Adrenal gland (tissue), 5 donors: ENCODE data around the gene WWP2.

Experiments used
- POLR2A ChIP-seq, 2 donors: fragments of 450-650 bp; IDR thresholded peaks; one replicate each; pipeline ENCODE4 v1.6.1; 2017; ENCODE audit warnings: antibody characterized with exemption in 2 of 2, mild to moderate bottlenecking in 2 of 2, moderate library complexity in 1 of 2
- TF ChIP-seq, protein P1 (sequence below), 6 experiments: fragments of 450-650 bp in 4 of 6; fragments of 200-600 bp in 2 of 6; sonication (generic) in 1 of 6; IDR thresholded peaks; 1 replicate in 5 of 6; 2 replicates in 1 of 6; pipeline versions ENCODE4 v1.5.1 to v1.8.0; 2016 to 2021; ENCODE audit warnings: antibody characterized with exemption in 6 of 6, mild to moderate bottlenecking in 2 of 6, moderate library complexity in 1 of 6
- donor health status: DM: no; HTN: no; CAD: no.

GRCh38 chr16:69839240-69839688 lies 77.1 kb downstream of the WWP2 start:
- no peak for TF ChIP-seq POLR2A (IDR thresholded peaks at IDR 0.05)
- TF ChIP-seq, protein P1, sequence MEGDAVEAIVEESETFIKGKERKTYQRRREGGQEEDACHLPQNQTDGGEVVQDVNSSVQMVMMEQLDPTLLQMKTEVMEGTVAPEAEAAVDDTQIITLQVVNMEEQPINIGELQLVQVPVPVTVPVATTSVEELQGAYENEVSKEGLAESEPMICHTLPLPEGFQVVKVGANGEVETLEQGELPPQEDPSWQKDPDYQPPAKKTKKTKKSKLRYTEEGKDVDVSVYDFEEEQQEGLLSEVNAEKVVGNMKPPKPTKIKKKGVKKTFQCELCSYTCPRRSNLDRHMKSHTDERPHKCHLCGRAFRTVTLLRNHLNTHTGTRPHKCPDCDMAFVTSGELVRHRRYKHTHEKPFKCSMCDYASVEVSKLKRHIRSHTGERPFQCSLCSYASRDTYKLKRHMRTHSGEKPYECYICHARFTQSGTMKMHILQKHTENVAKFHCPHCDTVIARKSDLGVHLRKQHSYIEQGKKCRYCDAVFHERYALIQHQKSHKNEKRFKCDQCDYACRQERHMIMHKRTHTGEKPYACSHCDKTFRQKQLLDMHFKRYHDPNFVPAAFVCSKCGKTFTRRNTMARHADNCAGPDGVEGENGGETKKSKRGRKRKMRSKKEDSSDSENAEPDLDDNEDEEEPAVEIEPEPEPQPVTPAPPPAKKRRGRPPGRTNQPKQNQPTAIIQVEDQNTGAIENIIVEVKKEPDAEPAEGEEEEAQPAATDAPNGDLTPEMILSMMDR (IDR thresholded peaks at IDR 0.05), result no peak
